Activated CD4-positive, alpha-beta T cell treated with anti-CD3 and anti-CD28 coated beads for 1 hour (primary cell): Measurements from ENCODE around the gene FGFBP2.

Experiments used
- DNase-seq: peaks from one replicate; pipeline ENCODE4 v3.0.0-alpha.2; 2020

Gene FGFBP2

DNA sequence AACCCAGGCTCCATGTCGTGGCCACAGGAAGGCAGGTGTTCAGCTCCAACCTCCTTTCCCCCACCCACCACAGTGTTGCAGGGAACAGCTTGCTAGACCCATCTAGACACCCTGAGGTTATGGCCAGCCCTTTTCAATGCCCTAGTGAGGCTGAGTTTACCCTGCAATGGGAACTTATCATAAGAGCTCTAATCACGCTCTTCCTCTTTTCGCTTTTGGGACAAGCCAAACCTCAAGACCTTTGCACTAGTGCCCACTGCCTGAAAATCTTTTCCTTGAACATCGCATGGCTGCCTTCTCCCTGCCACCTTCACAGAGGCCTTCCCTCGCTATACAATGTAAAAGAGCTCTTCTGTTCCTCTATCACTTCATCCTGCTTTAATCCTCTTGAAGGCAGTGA is 2.4 kb upstream of the FGFBP2 start:
- DNase-seq: no peak

DNA sequence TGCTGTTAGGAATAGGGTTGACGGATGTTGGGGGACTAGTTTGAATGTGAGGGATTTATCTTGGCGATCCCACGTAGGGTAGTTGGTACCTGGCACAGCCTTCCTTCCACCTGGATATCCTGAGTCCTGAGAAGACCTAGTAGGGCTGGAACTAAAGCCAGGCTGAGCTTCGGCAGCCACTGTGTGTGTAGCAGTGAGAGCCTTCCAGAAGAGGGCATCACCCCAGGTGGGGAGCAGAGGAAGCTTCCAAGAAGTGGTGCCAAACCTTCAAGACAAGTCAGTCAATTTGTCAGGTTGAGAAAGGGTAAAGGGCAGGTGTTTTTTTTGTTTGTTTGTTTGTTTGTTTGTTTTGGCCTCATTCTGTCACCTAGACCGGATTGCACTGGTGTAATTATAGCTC is 1.2 kb upstream of the FGFBP2 start:
- DNase-seq: no peak

DNA sequence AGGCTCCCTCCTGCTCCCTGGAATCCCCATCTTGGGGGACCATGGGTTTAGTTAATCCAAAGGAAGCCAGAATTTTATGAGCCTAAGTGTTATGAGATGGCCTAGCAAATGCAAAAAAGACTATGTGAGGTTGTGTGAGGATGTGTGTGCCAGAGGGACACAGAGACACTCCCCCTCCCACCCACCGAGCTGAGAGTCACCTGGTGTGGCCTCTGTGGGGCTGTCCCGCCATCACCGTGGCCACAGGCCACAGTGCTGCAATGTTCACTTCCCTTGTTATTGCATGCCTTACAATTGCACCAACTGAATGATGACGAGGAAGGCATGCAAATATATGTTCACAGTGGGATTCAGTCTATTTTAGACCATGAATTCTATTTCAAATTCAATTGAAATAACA is 601 bp upstream of the FGFBP2 start:
- no peak for DNase-seq

DNA sequence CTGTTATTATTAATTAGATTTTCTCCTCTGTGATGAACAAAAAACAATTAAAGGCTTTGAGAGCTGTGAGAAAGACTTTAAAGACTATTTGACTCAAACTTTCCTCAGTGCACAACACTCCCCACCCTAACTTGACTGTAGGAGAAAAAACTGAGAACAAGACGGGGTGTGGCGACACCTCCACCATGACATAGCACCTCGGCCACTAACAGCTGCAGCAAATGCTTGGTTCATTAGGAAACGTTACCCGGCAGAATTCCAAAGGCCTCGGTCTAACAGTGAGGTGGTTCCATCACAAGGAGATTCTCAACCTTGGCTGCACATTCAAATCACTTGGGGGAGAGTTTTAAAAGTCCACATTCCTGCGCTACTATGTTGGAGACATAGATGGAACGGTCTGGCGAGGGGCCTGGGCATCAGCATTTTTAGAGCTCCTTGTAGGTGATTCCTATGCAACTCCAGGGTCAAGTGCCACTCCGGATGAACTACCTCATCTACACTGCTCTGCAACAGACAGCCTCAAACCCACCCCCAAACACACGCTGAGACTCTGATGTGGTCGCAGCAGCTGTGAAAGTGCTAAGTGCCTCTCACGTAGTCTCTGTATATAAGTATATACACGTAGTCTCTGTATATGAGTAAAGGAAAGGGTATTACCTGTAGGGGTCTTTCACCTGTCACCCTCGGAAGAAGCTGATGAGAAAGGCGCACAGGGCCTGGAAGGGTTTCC is 1.0 kb downstream of the FGFBP2 start:
- no peak for DNase-seq

DNA sequence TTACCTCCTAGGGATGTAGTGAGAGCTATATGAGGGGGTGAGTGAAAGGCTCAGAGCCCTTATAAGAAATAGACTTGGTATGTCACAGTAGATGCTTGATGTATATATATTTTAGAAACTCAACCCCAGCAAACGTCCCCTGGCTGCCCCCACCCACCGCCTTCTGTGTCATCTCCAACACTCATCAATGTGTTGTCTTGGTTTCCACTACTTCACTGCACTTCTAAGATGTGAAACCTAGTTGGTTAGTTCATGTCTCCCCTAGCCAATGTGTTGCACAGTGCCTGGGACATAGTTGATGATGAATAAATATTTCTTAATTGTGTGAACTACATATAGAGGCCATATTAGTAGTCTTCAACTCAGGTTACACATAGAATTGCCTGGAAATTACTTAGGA is 4.4 kb downstream of the FGFBP2 start:
- DNase-seq: no peak

DNA sequence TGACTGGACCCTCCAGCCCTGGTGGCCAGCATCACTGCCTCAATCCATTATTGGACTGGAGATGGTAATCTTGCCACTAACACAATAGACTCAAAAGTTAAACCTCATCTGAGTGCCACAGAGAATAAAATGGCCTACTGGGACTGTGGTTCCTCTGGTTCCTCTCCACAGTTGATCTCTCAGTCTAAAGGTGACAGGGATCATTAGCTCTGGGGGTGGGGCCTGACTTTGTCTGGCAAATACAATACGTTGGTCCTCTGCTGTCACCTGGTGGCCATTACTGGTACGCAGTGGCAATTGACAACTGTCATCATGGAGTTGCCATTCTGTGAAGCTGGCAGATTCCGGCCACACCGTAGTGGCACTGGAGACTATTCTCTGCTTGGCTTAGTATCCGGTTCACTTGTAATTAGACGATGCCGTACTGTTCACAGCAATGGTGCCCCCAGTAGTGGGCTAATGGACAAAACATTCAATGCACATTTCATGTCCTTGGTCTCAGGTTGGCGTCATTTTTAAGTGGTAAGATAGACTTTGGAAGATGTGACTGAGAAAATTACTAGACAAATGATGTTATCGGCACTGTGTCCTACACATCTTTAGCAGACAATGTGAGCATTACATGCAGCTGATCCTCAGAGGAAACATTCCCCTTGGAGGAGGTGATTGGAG is 6.7 kb downstream of the FGFBP2 start:
- peak; percentile 56 for DNase-seq

DNA sequence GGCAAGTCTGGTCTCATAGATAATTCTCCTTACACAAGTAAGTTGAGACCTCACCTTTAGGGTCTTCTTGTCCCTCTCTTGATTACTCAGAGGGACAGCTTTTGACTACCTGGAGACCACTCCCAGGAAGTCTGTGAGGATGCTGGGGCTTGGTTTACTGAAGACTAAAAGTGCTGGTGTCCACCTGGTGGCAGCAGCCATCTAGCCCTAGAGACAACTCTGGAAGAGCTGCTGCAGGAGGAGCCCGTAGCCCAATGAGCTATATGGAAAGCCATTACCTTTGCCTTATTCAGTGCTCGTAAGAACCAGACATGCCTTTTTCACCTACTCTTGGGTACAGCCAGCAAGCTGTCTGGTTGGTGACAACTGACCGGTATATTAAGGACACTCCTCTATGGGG is 7.3 kb downstream of the FGFBP2 start:
- no peak for DNase-seq

DNA sequence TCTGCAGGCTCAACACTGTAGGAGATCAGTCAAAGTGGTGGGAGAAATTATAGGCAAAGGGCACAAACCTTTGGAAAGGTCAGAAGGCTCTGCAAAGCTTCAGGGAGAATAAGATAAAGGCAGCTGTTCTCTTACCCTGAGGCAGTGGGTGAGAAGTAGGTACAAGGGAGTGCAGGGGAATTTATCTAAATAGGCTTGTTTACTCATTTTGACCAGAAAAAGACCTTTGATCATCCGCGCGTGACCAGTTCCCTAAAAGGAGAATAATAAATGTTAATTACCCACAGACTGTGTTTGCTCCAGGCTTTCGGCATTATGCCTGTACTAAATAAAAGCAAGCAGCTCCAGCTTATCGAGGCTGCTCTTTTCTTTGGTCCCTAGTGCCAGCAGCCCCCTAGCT is 9.3 kb downstream of the FGFBP2 start:
- DNase-seq: no peak

DNA sequence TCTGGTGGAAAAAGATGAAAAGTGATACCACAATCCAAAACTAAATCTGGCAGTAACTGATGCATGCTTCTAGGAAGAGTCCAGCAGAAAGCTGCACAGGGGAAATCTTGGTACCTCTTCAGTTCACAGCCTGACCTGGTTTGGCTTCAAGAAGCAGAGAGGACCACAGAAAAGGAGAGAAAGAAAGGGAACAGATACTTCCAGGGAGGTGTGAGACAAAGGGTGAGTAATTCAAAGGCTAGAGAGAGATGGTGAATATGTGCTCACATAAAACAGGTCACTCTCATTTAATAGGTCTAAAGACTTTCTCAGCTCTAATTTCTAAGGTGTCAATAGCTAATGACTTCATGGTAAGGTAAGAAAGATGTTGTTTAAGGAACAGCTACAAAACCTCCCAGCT is 11.2 kb downstream of the FGFBP2 start:
- DNase-seq: no peak

DNA sequence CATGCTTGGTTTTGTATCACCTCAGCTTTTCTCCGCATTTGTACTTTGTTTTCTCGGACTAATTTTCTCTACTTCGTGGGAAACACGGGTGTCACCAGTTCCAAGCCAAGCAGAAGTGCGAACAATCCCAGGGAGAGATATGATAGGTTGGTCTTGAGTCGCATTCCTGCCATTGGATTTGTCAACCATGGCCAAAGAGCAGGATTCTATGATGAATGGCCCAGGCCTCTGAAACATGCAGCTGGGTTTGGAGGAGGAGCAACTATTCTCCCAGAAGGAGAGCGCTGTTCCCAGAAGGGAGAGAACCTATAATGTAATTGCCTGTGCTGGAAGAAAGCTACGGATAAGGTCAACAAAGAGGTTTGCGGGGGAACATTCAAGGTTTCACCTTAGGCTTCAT is 14.1 kb downstream of the FGFBP2 start:
- DNase-seq: no peak

DNA sequence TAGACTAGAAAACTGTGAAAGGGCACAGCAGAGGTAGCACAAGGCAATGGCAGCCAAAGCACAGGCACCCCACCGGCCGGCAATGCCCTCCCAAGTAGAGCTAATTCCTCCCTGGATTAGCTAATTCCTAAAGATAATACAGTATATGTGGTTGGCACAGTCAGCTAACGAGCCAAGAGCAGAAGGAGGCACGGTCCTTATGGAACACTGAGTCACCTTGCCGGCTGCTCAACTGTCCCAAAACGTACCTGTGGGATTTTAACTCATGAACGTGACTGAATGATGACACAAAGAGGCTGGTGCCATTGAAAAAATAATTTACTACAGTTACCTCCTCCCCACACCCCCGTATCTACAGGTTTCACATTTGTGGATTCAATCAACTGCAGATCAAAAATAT is 15.3 kb downstream of the FGFBP2 start:
- no peak for DNase-seq

DNA sequence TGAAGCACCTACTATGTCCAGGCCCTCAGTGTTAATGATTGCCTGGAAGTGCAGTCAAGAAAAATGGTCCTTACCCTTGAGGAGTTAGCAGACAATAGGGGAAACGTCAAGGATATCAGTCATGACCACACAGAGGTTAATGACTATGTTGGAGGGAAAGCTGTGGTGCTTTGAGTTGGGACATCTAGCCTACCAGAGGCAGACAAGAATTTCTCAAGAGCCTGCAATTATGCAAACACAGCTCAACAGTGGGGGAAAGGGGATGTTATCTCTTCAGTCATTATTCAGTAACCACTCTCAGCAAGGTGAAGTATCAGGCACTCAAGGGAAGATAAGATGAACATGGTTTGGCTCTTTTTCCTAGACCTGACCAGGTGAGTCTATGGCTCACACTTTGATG is 17.5 kb downstream of the FGFBP2 start:
- DNase-seq: no peak

DNA sequence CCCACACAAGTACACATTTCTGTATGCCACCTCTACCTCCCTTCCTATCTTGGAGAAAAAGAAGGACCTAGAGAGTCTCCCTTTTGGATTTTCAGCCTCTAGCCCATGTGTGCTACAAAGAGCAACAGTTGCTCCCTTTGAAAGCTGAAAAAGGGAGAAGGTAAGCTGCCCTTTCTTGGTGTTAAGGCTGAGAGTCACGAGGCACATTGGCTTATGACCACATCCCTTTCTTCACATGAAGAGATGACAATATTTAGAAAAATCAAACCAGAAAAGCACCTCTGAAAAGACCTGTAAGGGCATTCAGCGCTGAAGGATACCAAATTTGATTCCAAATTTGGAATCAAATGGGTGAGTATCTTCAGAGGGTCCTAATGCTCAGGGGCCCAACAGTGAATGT is 18.1 kb downstream of the FGFBP2 start:
- DNase-seq: no peak

DNA sequence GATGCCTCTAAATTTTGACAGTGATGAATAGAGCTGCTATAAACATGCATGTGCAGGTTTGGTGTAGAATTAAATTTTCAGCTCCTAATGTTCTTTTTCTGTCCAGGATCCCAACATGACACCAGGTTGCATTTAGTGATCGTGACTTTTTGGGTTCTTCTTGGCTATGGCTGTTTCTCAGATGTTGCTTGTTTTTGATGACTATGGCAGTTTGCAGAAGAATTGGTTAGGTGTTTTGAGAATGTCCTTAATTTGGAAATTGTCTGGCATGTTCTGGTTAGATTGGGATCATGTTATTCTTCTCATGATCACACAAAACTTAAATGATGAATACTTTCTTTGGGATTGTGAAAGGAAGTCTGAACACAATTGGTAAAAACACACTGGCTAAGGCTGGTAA is 20.7 kb downstream of the FGFBP2 start:
- DNase-seq: no peak

DNA sequence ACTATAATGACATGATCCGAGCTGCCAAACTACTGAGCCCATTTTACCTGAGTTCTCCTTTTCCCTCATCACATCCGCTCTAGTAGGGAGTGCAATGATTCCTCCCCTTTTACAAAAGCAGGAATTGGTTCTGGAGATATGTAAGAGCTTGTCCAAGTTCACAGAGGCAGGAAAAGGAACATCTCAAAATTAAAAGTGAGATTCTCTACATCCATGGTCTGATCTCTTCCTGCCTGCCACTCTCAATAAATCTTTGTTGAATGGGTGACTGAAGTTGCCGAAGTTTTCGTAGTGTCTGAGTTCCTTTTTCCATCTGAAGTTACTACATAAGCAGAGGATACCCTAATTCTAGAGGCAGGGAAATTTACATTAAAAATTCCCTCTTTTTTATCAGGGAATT is 24.3 kb downstream of the FGFBP2 start, which contains the start of gene FGFBP1:
FGFBP1 (minus strand) TSS at position 101 of the 400 bp plus-strand sequence. CDS start 2,108 bp downstream, outside the sequence.
- no peak for DNase-seq

DNA sequence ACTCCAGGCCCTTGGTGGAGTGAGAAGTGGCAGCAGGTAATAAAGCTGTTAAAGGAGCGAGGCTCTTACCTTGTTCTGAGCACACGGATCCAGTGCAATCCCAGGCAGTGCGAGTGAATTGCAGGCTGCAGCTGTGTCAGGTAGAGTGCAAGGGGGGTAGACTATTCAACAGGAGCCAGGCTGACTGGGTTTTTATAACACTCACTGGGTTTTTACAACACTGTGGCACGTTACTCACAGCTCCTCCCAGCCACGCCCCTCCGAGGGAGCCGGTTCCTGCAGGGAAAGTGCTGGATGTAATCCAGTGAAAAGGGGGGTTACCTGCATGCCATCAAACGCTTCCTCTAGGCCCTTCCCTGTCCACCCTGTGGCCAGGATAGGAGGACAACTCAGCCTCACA is 24.8 kb downstream of the FGFBP2 start:
- DNase-seq: no peak

DNA sequence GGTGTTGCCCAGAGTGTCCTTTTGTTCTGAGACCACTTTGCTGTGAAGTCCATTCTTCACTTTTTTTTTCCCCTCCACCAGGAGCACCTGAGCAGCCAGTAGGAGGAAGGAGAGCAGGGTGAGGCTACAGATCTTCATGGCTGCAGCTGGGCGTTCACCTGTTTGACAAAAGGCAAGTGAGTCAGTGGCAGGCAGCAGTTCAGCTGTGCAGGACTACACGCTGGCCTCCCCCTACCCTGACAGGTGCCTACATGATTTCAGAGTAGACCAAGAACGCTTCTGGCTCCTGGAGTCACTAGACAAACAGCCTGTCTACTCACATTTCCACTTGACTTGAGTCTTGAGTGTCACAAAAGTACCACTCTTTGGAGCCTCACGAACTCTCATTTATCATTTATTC is 26.5 kb downstream of the FGFBP2 start:
- DNase-seq: no peak

DNA sequence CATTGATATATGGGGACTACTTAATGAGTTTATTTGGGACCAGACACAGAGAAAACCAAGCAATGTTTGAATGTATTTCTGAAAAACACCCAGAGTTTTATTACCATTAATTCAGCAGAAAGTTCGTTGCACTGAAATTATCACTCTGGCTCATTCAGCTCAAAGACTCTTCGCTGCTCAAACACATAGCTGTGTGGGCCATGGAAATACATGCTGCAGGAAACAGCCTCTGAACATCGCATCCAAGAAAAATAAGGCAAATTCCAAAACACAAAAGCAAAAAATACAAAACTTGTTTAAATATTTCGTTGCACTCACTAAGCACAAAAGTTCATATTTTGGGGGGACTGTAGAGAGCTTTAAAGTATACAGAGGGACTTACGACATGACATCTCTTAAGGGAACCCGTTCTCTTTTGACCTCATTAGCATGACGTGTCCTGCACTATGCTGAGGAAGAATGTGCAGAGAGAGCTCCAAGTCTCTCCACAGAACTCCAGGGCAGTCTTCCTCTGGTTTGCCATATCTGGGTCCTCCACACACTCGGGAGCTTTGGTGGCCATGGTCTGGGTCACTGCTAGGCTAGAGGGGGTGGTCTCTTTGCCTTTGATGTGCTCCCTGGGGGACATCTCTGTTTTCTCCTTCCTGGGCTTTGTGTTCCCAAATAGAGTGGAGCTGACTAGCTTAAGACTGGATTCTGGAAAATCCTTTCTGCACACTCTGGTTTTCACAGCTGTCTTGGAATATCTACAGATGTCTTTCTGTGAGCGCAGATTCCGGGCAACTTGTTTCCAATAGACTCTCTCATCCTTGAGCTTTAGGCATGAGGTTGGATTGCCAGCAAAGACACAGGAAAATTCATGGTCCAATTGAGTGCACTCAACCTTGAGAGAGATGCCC is 27.2 kb downstream of the FGFBP2 start:
- no peak for DNase-seq

DNA sequence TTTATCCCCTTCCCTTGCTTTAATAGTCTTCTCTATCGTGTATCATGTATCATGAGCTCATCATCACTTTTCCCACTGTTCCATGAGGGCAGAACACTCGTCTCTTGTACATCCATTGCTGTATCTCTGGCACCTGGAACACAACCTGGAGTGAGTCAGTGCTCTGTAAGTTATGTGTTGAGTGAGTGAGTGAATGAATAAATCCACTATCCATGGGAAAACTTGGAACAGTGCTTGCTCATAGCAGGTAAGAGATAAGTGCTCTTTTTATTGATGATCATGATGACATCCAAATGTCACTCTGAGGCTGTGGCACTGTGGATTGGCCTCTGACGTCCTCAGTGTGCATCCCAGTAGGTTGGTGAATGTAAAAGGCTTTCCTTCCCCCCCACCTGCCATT is 28.7 kb downstream of the FGFBP2 start:
- DNase-seq: no peak

DNA sequence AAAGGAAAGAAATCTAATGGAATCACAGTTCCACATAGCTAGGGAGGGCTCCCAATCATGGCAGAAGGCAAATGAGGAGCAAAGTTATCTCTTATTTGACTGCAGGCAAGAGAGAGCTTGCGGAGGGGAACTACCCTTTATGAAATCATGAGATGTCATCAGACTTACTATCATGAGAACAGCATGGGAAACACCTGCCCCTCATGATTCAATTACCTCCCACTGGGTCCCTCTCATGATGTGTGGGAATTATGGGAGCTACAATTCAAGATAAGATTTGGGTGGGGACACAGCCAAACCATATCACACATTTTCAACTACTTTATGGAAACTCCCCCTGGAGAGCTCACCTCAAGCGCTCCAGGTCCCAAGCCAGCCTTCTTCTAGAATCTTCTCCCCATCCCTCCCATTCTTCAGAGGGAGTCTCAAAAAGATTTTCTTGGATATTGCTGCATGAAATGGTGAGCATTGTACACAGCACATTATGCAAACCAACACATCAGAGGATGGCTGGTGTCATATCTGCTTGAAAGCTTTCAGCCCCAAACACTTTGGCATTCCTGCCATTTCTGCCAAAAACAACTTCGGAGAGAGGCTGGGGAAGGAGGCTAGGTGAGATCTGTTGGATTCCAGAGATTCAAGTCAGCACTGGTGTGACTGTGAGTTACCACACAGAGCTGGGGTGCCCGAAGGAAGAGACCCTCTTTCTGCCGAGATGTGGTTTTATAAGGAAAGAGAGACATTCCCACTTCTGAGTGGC is 31.3 kb downstream of the FGFBP2 start:
- no peak for DNase-seq

DNA sequence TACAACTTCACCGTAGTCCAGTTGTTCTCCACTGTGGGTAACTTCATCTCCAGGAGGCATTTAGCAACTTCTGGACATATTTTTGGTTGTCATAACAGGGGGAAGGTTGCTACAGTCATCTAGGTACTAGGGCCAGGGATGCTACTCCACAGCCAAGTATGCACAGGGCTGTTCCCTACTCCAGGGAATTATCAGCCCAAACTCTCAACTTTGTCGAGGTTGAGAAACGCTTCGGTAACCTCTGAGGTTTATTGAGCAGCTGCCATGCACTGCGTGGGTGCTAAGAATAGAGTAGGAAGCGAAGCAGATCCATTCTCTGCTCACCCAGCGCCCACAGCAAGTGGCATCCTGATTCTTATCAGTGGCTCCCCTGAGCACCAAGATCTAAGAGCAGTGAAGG is 32.7 kb downstream of the FGFBP2 start:
- no peak for DNase-seq

DNA sequence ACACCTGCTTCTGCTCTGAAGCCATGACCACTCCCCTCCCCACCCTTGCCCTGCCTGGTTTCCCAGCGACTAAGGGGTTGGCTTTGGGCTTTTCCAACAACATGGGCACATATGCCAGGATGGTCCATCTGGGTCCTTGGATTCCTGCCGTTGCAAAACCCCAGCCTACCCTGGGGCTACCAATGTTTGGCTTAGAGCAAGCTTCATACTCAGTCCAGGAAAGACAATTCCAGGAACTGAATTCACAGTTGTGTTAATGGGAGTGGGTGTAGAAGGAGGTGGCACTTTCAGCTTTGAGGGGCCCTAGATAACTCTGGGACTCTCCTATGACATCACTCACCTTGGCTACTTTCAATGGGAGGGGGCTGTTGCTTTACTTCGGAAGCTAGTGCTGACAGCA is 33.4 kb downstream of the FGFBP2 start:
- DNase-seq: no peak

DNA sequence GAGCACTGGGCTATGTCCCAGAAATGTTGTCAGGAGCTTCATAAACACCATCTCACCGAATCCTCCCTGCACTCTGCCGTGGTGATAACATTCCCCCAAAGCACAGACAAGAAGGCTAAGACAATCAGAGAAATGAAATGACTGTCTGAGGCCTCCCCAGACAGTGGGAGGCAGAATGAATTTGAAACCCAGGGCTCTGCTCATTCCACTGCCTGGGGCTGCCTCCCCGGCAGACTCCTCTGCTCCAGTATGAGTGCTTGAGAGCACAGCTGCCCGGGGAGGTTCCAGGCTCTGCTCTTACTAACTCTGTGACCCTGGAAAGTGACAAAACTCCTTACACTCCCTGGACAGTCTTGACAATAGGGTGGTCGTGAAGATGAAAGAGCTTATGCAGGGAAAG is 34.1 kb downstream of the FGFBP2 start:
- DNase-seq: no peak
